Measurements from ENCODE around the gene CD44.

GRCh38 chr11:35146074-35146521 is 7.1 kb downstream of the CD44 start:
- no peak for TF ChIP-seq POLR2AphosphoS5 (IDR thresholded peaks at IDR 0.05; ENCODE audit: low read depth, low read length)
- TF ChIP-seq RAD21 (IDR thresholded peaks at IDR 0.05; ENCODE audit: low read length): no peak
- no peak for TF ChIP-seq RCOR1 (IDR thresholded peaks at IDR 0.05; ENCODE audit: low read length)
